H1 (cell line): ENCODE results near the gene CLEC2B. TPM values are rescaled to one million over a fixed set of nuclear protein-coding genes. Genes with fewer than 3 reads are reported as not detected.

Experiments used
- CTCF ChIA-PET: fragments of 300-600 bp; sonication (Branson Sonifier 250); formaldehyde crosslinking; loops from one replicate; lab custom pipeline; 2021; ENCODE audit not compliant: partially characterized antibody; lab: Charles Lee
- POLR2A ChIA-PET: fragments of 300-600 bp; sonication (Branson Sonifier 250); formaldehyde crosslinking; loops from one replicate; lab custom pipeline; 2021; ENCODE audit warnings: inconsistent platforms; ENCODE audit not compliant: partially characterized antibody; lab: Charles Lee
- DNase-seq, 2 experiments: peaks; one replicate each; pipeline versions ENCODE4 v3.0.0 to v3.0.0-alpha.2; 2010 to 2022; ENCODE audit warnings: low spot score in 2 of 2, low read depth in 1 of 2, mixed read lengths in 1 of 2
- FAIRE-seq: peaks from 2 replicates; lab custom pipeline; 2011; peaks lifted over from hg19 to GRCh38; lab: Jason Lieb, UNC
- H2AFZ ChIP-seq: 2 replicates; pipeline ENCODE4 v1.8.1; 2012; ENCODE audit warnings: low read length, inconsistent platforms
- H2AK5ac ChIP-seq: 2 replicates; pipeline ENCODE4 v1.6.1; 2013; ENCODE audit warnings: low read depth, low read length
- H2BK120ac ChIP-seq: replicated peaks from 2 replicates; pipeline ENCODE3; 2013; ENCODE audit warnings: low read depth, low read length, inconsistent platforms
- H2BK12ac ChIP-seq: 2 replicates; pipeline ENCODE4 v1.6.1; 2013; ENCODE audit warnings: low read depth, low read length
- H2BK15ac ChIP-seq: 2 replicates; pipeline ENCODE4 v1.6.1; 2013; ENCODE audit warnings: low read length
- H2BK20ac ChIP-seq: 2 replicates; pipeline ENCODE4 v1.6.1; 2013; ENCODE audit warnings: low read length
- H2BK5ac ChIP-seq: 2 replicates; pipeline ENCODE4 v1.6.1; 2013; ENCODE audit warnings: low read depth, low read length
- H3K14ac ChIP-seq: 2 replicates; pipeline ENCODE4 v1.6.1; 2013; ENCODE audit warnings: inconsistent platforms; ENCODE audit not compliant: insufficient read length
- H3K18ac ChIP-seq: 2 replicates; pipeline ENCODE4 v1.6.1; 2013; ENCODE audit warnings: low read length; ENCODE audit errors: extremely low read depth
- H3K23ac ChIP-seq: 2 replicates; pipeline ENCODE4 v1.6.1; 2013; ENCODE audit warnings: inconsistent platforms; ENCODE audit not compliant: insufficient read length
- H3K23me2 ChIP-seq: 2 replicates; pipeline ENCODE4 v1.6.1; 2013; ENCODE audit warnings: low read depth, low read length
- H3K27ac ChIP-seq: 2 replicates; pipeline ENCODE4 v1.6.1; 2011; ENCODE audit warnings: low read depth, low read length, inconsistent platforms
- H3K27me3 ChIP-seq, 4 experiments: replicated peaks in 1 of 4; 1 replicate in 1 of 4; 2 replicates in 3 of 4; pipeline versions ENCODE4 v1.6.1 to v1.8.1; 2011 to 2013; ENCODE audit warnings: low read length in 3 of 4, mild to moderate bottlenecking in 3 of 4, inconsistent platforms in 2 of 4, mixed read lengths in 2 of 4, moderate library complexity in 1 of 4; ENCODE audit not compliant: control insufficient read depth in 3 of 4, insufficient read depth in 3 of 4; ENCODE audit errors: extremely low read depth in 1 of 4
- H3K36me3 ChIP-seq, 4 experiments: 2 replicates each; pipeline versions ENCODE4 v1.6.1 to v1.8.1; 2011 to 2013; ENCODE audit warnings: mild to moderate bottlenecking in 4 of 4, low read length in 3 of 4, moderate library complexity in 2 of 4, control low read depth in 1 of 4, inconsistent platforms in 1 of 4; ENCODE audit not compliant: insufficient read depth in 4 of 4, control insufficient read depth in 2 of 4
- H3K4ac ChIP-seq: replicated peaks from 2 replicates; pipeline ENCODE3; 2013; ENCODE audit warnings: low read length, low read depth, mixed read lengths, inconsistent platforms; ENCODE audit not compliant: insufficient read length
- H3K4me1 ChIP-seq, 4 experiments: replicated peaks in 1 of 4; 1 replicate in 1 of 4; 2 replicates in 3 of 4; pipeline versions ENCODE4 v1.6.1 to v1.8.1; 2011 to 2013; ENCODE audit warnings: low read length in 3 of 4, inconsistent platforms in 2 of 4, mixed read lengths in 1 of 4; ENCODE audit not compliant: insufficient read depth in 4 of 4, control insufficient read depth in 3 of 4
- H3K4me2 ChIP-seq, 2 experiments: 2 replicates each; pipeline versions ENCODE4 v1.6.1 to v1.8.1; 2011 to 2013; ENCODE audit warnings: low read depth in 2 of 2, low read length in 2 of 2, control low read depth in 1 of 2, inconsistent platforms in 1 of 2, mild to moderate bottlenecking in 1 of 2; ENCODE audit not compliant: insufficient read depth in 1 of 2
- H3K4me3 ChIP-seq, 4 experiments: fragments of 200-600, 300-600 bp in 1 of 4; sonication (generic), shearing (Covaris generic), sonication (Bioruptor Twin) in 1 of 4; 2 replicates each; pipeline versions ENCODE4 v1.5.1 to v1.8.1; 2011 to 2016; ENCODE audit warnings: low read length in 4 of 4, low read depth in 3 of 4, control low read depth in 2 of 4, inconsistent platforms in 2 of 4, mild to moderate bottlenecking in 2 of 4, mixed read lengths in 1 of 4, moderate library complexity in 1 of 4; ENCODE audit not compliant: insufficient read depth in 2 of 4; ENCODE audit errors: extremely low read depth in 1 of 4
- H3K56ac ChIP-seq: replicated peaks from 2 replicates; pipeline ENCODE3; 2013; ENCODE audit warnings: low read depth, mild to moderate bottlenecking, mixed read lengths, low read length, inconsistent platforms; ENCODE audit not compliant: insufficient read length
- H3K79me1 ChIP-seq: 2 replicates; pipeline ENCODE4 v1.6.1; 2013; ENCODE audit warnings: low read depth, low read length, control low read depth
- H3K79me2 ChIP-seq, 2 experiments: 2 replicates each; pipeline versions ENCODE4 v1.6.1 to v1.8.1; 2012 to 2013; ENCODE audit warnings: low read length in 2 of 2, mild to moderate bottlenecking in 2 of 2, inconsistent platforms in 1 of 2; ENCODE audit not compliant: insufficient read depth in 2 of 2, control insufficient read depth in 1 of 2
- H3K9ac ChIP-seq, 4 experiments: replicated peaks in 1 of 4; 1 replicate in 1 of 4; 2 replicates in 3 of 4; pipeline versions ENCODE4 v1.6.1 to v1.8.1; 2011 to 2013; ENCODE audit warnings: low read depth in 3 of 4, low read length in 3 of 4, control low read depth in 2 of 4, mild to moderate bottlenecking in 2 of 4, moderate library complexity in 2 of 4, inconsistent platforms in 1 of 4; ENCODE audit errors: extremely low read depth in 1 of 4
- H3K9me3 ChIP-seq, 2 experiments: 2 replicates each; pipeline versions ENCODE4 v1.6.1 to v1.8.1; 2012 to 2013; ENCODE audit warnings: mild to moderate bottlenecking in 2 of 2, moderate library complexity in 2 of 2, control low read depth in 1 of 2, inconsistent platforms in 1 of 2, low read depth in 1 of 2, low read length in 1 of 2, mixed read lengths in 1 of 2; ENCODE audit not compliant: insufficient read depth in 2 of 2
- H4K20me1 ChIP-seq, 2 experiments: replicated peaks in 1 of 2; 2 replicates each; pipeline versions ENCODE3 to v1.8.1; 2011 to 2013; ENCODE audit warnings: inconsistent platforms in 2 of 2, low read length in 2 of 2, mild to moderate bottlenecking in 1 of 2; ENCODE audit not compliant: insufficient read depth in 2 of 2, control insufficient read depth in 1 of 2
- H4K5ac ChIP-seq: 2 replicates; pipeline ENCODE4 v1.6.1; 2013; ENCODE audit warnings: low read length, low read depth, mixed read lengths, inconsistent platforms; ENCODE audit not compliant: insufficient read length
- H4K8ac ChIP-seq: 2 replicates; pipeline ENCODE4 v1.8.0; 2013; ENCODE audit warnings: mild to moderate bottlenecking, moderate library complexity, low read length, inconsistent platforms; ENCODE audit not compliant: insufficient read depth; ENCODE audit errors: extremely low read depth
- H4K91ac ChIP-seq: replicated peaks from 2 replicates; pipeline ENCODE3; 2013; ENCODE audit warnings: low read length, mixed read lengths, inconsistent platforms; ENCODE audit not compliant: insufficient read length
- ASH2L ChIP-seq: fragments of 200-600, 300-600 bp; sonication (generic); IDR thresholded peaks from one replicate; pipeline ENCODE4 v1.7.1; 2017; ENCODE audit warnings: low read length
- BRCA1 ChIP-seq: IDR thresholded peaks from 2 replicates; pipeline ENCODE4 v1.6.1; 2012; ENCODE audit warnings: low read depth, low read length, improper control_type of control experiment
- CBX5 ChIP-seq: fragments of 300-800, 300-1000 bp; sonication (generic); IDR thresholded peaks from 2 replicates; pipeline ENCODE4 v1.7.1; 2016; ENCODE audit warnings: antibody characterized with exemption, low read length, low read depth
- CHD1 ChIP-seq: IDR thresholded peaks from 2 replicates; pipeline ENCODE4 v1.6.1; 2012; ENCODE audit warnings: low read depth, low read length, improper control_type of control experiment
- CHD2 ChIP-seq: IDR thresholded peaks from 2 replicates; pipeline ENCODE4 v1.6.1; 2012; ENCODE audit warnings: low read length, improper control_type of control experiment
- HDAC2 ChIP-seq, 2 experiments: fragments of 300-600 bp in 1 of 2; sonication (generic) in 1 of 2; IDR thresholded peaks; 2 replicates each; pipeline ENCODE4 v1.6.1; 2011 to 2012; ENCODE audit warnings: low read depth in 2 of 2, low read length in 2 of 2, mild to moderate bottlenecking in 2 of 2, moderate library complexity in 2 of 2, borderline replicate concordance in 1 of 2, inconsistent platforms in 1 of 2
- HDAC6 ChIP-seq: IDR thresholded peaks from one replicate; pipeline ENCODE4 v1.7.1; 2012; ENCODE audit warnings: low read depth, mild to moderate bottlenecking, inconsistent platforms, low read length, moderate library complexity
- KDM4A ChIP-seq: IDR thresholded peaks from one replicate; pipeline ENCODE4 v1.7.1; 2012; ENCODE audit warnings: low read depth, mild to moderate bottlenecking, moderate library complexity, low read length, inconsistent platforms; ENCODE audit not compliant: severe bottlenecking
- PHF8 ChIP-seq: fragments of 200-600 bp; sonication (generic); conservative IDR thresholded peaks from 2 replicates; pipeline ENCODE4 v1.7.1; 2012; ENCODE audit warnings: low read depth, mild to moderate bottlenecking, inconsistent platforms, low read length, moderate library complexity
- SP1 ChIP-seq: IDR thresholded peaks from 2 replicates; pipeline ENCODE4 v1.6.1; 2011; ENCODE audit warnings: low read depth, low read length
- SP4 ChIP-seq: IDR thresholded peaks from 2 replicates; pipeline ENCODE4 v1.6.1; 2012; ENCODE audit warnings: low read length, inconsistent platforms
- SRF ChIP-seq: IDR thresholded peaks from 2 replicates; pipeline ENCODE4 v1.6.1; 2011; ENCODE audit warnings: mild to moderate bottlenecking, low read depth, low read length, moderate library complexity
- YY1 ChIP-seq: IDR thresholded peaks from 2 replicates; pipeline ENCODE4 v1.6.1; 2011; ENCODE audit warnings: low read depth, mild to moderate bottlenecking, low read length
- ZNF274 ChIP-seq: IDR thresholded peaks from 2 replicates; pipeline ENCODE4 v1.7.0; 2012; ENCODE audit warnings: low read length, borderline replicate concordance; ENCODE audit errors: extremely low read depth
- WGBS, 2 experiments: shearing (Covaris generic) in 1 of 2; methylation state at CpG; one replicate each; pipeline versions ENCODE4 v1.1.6 to v1.1.7; 2013 to 2015; ENCODE audit warnings: low lambda C conversion rate in 2 of 2, mixed read lengths in 2 of 2, inconsistent platforms in 1 of 2, low coverage in 1 of 2, missing lambda C conversion rate in 1 of 2; ENCODE audit not compliant: insufficient replicate concordance in 2 of 2, insufficient coverage in 1 of 2, insufficient read length in 1 of 2; ENCODE audit errors: extremely low coverage in 1 of 2, missing lambda C conversion rate in 1 of 2; 5-methylcytosine and 5-hydroxymethylcytosine counted together
- polyA plus RNA-seq, 7 experiments: library from polyadenylated mRNA; depleted of rRNA in 3 of 7; stranded (reverse) in 5 of 7; unstranded in 2 of 7; fragments of >200 nt in 5 of 7; fragments of 200-250 nt in 2 of 7; gene quantifications; 1 replicate in 5 of 7; 2 replicates in 1 of 7; 4 replicates in 1 of 7; pipeline versions ENCODE4 v1.2.1 to v1.2.3, GENCODE V29; 2011 to 2013; ENCODE audit warnings: missing spikeins in 2 of 7, mixed read lengths in 2 of 7
- total RNA-seq: library from RNA; stranded (reverse); fragmentation: NEBNext Ultra II Directional; extraction: Animal tissue kit (Norgen Biotek cat#: 25700); gene quantifications from 2 replicates; pipeline ENCODE4 v1.2.1, GENCODE V29; 2021

The CLEC2B gene
- total and polyA plus RNA-seq, 2 of the 8 experiments (the other 6 are each of a cell fraction or from before 2014, with no cell fraction given) = not detected

- ChIA-PET CTCF (interaction anchor here (0.5 to 1.0 kb wide), 2 partner anchors 12 to 13 kb away, joined by 3 read pairs; no protein-coding TSS in a partner anchor), POLR2A (no interaction called here)
- Histone ChIP-seq H4K20me1 (no peaks in the 10 kb centered on the region), H3K4me3 (no peak overlapping the region), H3K4me2 (no peak overlapping the region), H3K27ac (no peak overlapping the region), H3K23ac (no peak overlapping the region), H4K8ac (no peak overlapping the region), H2BK20ac (no peak overlapping the region), H3K9me3 (no peaks in the 10 kb centered on the region), H3K4me1 (peaks cover 0 to 6% (median 2%) of the 10 kb centered on the region in 4 experiments; a peak in 2 of 7 replicates), H2BK12ac (no peak overlapping the region), H3K27me3 (no peaks in the 10 kb centered on the region), H3K36me3 (no peaks in the 10 kb centered on the region), H2BK5ac (no peak overlapping the region), H4K5ac (no peak overlapping the region), H3K23me2 (no peaks in the 10 kb centered on the region), H2AK5ac (no peak overlapping the region), H2AFZ (no peak overlapping the region), H2BK15ac (no peak overlapping the region), H3K56ac (no peak overlapping the region), H2BK120ac (no peak overlapping the region), H3K79me2 (no peaks in the 10 kb centered on the region), H3K4ac (no peak overlapping the region), H3K18ac (no peak overlapping the region), H3K9ac (no peak overlapping the region), H3K14ac (no peak overlapping the region), H3K79me1 (no peaks in the 10 kb centered on the region), H4K91ac (no peak overlapping the region)
- FAIRE-seq = no peak
- 91% methylated on average over 4 of the region's 4 CpGs; no CpG with 5 or more reads in 1 of the 2 experiments for WGBS, 2 experiments
- no peak for DNase-seq
- TF ChIP-seq YY1 (no peak), ZNF274 (no peak), CBX5 (no peak), KDM4A (no peak), CHD2 (no peak), SP4 (no peak), BRCA1 (no peak), SP1 (no peak), ASH2L (no peak), PHF8 (no peak), HDAC2 (IDR thresholded peaks at IDR 0.05; ENCODE audit: borderline replicate concordance in 1 of 2, low read depth in 2 of 2, low read length in 2 of 2) (no peak), SRF (no peak), CHD1 (no peak), HDAC6 (no peak)
Observed at GRCh38 chr12:9864913-9865675, 4.1 kb downstream of the CLEC2B start.
